Measurements from ENCODE around the gene SLC11A1. TPM values are rescaled to one million over a fixed set of nuclear protein-coding genes. Genes with fewer than 3 reads are reported as not detected.

The SLC11A1 gene
- total and polyA plus RNA-seq, 2 donors (not counting 1 experiment from before 2014, with no cell fraction given), result 6.5 to 65.3 TPM

- Histone ChIP-seq H4K20me1 (ENCODE audit: control insufficient read depth, insufficient read depth, low read length, poor library complexity, severe bottlenecking) (no peaks in the 10 kb centered on the region), H3K9me3 (ENCODE audit: control extremely low read depth in 1 of 3, control insufficient read depth in 2 of 3, insufficient read depth in 1 of 3, low read length in 2 of 3) (peaks cover 0 to 17% (median 0%) of the 10 kb centered on the region in 3 donors), H3K36me3 (replicated peaks in 1 of 2; ENCODE audit: control extremely low read depth in 1 of 2, control insufficient read depth in 1 of 2, extremely low read depth in 1 of 2, insufficient read depth in 2 of 2, low read length in 1 of 2) (no peaks in the 10 kb centered on the region), H3K4me3 (ENCODE audit: control extremely low read depth in 1 of 5, extremely low read depth in 1 of 5, insufficient read depth in 1 of 5, low read depth in 2 of 5, low read length in 4 of 5) (no peak overlapping the region), H3K79me2 (ENCODE audit: control insufficient read depth, insufficient read depth, low read length) (no peaks in the 10 kb centered on the region), H3K27me3 (replicated peaks in 1 of 4; ENCODE audit: control extremely low read depth in 1 of 4, control insufficient read depth in 3 of 4, insufficient read depth in 4 of 4, low read length in 3 of 4) (peaks cover 0 to 7% (median 0%) of the 10 kb centered on the region in 4 experiments), H3K27ac (ENCODE audit: low read length in 2 of 2) (no peak overlapping the region), H3K4me2 (replicated peaks; ENCODE audit: low read depth, low read length, poor library complexity, severe bottlenecking) (no peak overlapping the region), H3K4me1 (ENCODE audit: control insufficient read depth in 2 of 2, insufficient read depth in 2 of 2, low read length in 2 of 2) (peaks cover 23 to 45% of the 10 kb centered on the region in 2 donors), H2AFZ (ENCODE audit: insufficient read depth, low read depth, low read length, poor library complexity, severe bottlenecking) (peak overlapping the region; percentile 27), H3K9ac (ENCODE audit: low read length) (no peak overlapping the region)
- ATAC-seq (ENCODE audit: low read depth) (no peak), DNase-seq (no peak)
- intact Hi-C loops (cut with micrococcal nuclease), result no loop called here
- Mint-ChIP-seq H3K27me3 (no peaks in the 10 kb centered on the region), H3K27ac (peak overlapping the region; percentile 20), H3K9me3 (ENCODE audit: insufficient read depth) (no peaks in the 10 kb centered on the region), H3K4me3 (no peak overlapping the region), H3K4me1 (peaks cover 36% of the 10 kb centered on the region)
- ChIA-PET CTCF (interaction anchor here (1.0 to 6.8 kb wide), 8 partner anchors 15 to 167 kb away, joined by 3 to 77 read pairs (median 6); partner anchors contain the start of genes AAMP, CATIP and PNKD), POLR2A (no interaction called here)
- 85% methylated on average over 4 of the region's 5 CpGs for WGBS (ENCODE audit: insufficient coverage)
- TF ChIP-seq EZH2 (IDR thresholded peaks at IDR 0.05; ENCODE audit: borderline replicate concordance, insufficient read depth, low read depth, low read length, poor library complexity, severe bottlenecking), result no peak
- TF ChIP-seq CTCF (IDR thresholded peaks at IDR 0.05), result no peak
These were observed 10.4 kb downstream of the SLC11A1 start for GRCh38 chr2:218392459-218392858.

GRCh38 chr2:218392891-218393462 lies 10.9 kb downstream of the SLC11A1 start:
- CTCF ChIA-PET, result interaction anchor here (0.6 to 6.8 kb wide), 12 partner anchors 16 to 167 kb away, joined by 3 to 77 read pairs (median 6); partner anchors contain the start of genes AAMP, CATIP and PNKD
- peak overlapping the region; percentile 37 for H3K27ac Mint-ChIP-seq
- H3K4me1 Mint-ChIP-seq, result peaks cover 39% of the 10 kb centered on the region
- Histone ChIP-seq H3K4me3 (ENCODE audit: control extremely low read depth in 1 of 5, extremely low read depth in 1 of 5, insufficient read depth in 1 of 5, low read depth in 2 of 5, low read length in 4 of 5) (no peak overlapping the region), H3K27ac (ENCODE audit: low read length in 2 of 2) (no peak overlapping the region), H3K9me3 (ENCODE audit: control extremely low read depth in 1 of 3, control insufficient read depth in 2 of 3, insufficient read depth in 1 of 3, low read length in 2 of 3) (peaks cover 0 to 16% (median 0%) of the 10 kb centered on the region in 3 donors), H4K20me1 (ENCODE audit: control insufficient read depth, insufficient read depth, low read length, poor library complexity, severe bottlenecking) (no peaks in the 10 kb centered on the region), H3K27me3 (replicated peaks in 1 of 4; ENCODE audit: control extremely low read depth in 1 of 4, control insufficient read depth in 3 of 4, insufficient read depth in 4 of 4, low read length in 3 of 4) (peaks cover 0 to 5% (median 0%) of the 10 kb centered on the region in 4 experiments), H2AFZ (ENCODE audit: insufficient read depth, low read depth, low read length, poor library complexity, severe bottlenecking) (peak overlapping the region; percentile 27), H3K4me2 (replicated peaks; ENCODE audit: low read depth, low read length, poor library complexity, severe bottlenecking) (no peak overlapping the region), H3K36me3 (replicated peaks in 1 of 2; ENCODE audit: control extremely low read depth in 1 of 2, control insufficient read depth in 1 of 2, extremely low read depth in 1 of 2, insufficient read depth in 2 of 2, low read length in 1 of 2) (no peaks in the 10 kb centered on the region), H3K9ac (ENCODE audit: low read length) (no peak overlapping the region), H3K4me1 (ENCODE audit: control insufficient read depth in 2 of 2, insufficient read depth in 2 of 2, low read length in 2 of 2) (peaks cover 25 to 46% of the 10 kb centered on the region in 2 donors), H3K79me2 (ENCODE audit: control insufficient read depth, insufficient read depth, low read length) (no peaks in the 10 kb centered on the region)
- H3K4me3 Mint-ChIP-seq, result no peak overlapping the region
- DNase-seq, result no peak
- POLR2A ChIA-PET, result no interaction called here
- TF ChIP-seq CTCF (IDR thresholded peaks at IDR 0.05) (no peak), EZH2 (IDR thresholded peaks at IDR 0.05; ENCODE audit: borderline replicate concordance, insufficient read depth, low read depth, low read length, poor library complexity, severe bottlenecking) (no peak)
- no peaks in the 10 kb centered on the region for H3K27me3 Mint-ChIP-seq
- ATAC-seq (ENCODE audit: low read depth), result no peak
- H3K9me3 Mint-ChIP-seq (ENCODE audit: insufficient read depth), result no peaks in the 10 kb centered on the region
- intact Hi-C loops (cut with micrococcal nuclease), result no loop called here
- 35% methylated on average over 15 of the region's 16 CpGs for WGBS (ENCODE audit: insufficient coverage)

Measured in B cell (primary cell).